Left ventricle myocardium inferior (tissue), 1 donor: ENCODE measurements around the gene PJA2. TPM values are rescaled to one million over a fixed set of nuclear protein-coding genes. Genes with fewer than 3 reads are reported as not detected.

Source experiments
- DNase-seq: peaks from one replicate; pipeline ENCODE4 v3.0.0-alpha.2; 2020
- H3K27ac ChIP-seq: fragments of 200-600 bp; replicated peaks from 2 replicates; pipeline ENCODE4 v1.8.0; 2021
- H3K27me3 ChIP-seq: fragments of 200-600 bp; 2 replicates; pipeline ENCODE4 v1.8.0; 2021; ENCODE audit warnings: low read depth
- H3K36me3 ChIP-seq: fragments of 200-600 bp; 2 replicates; pipeline ENCODE4 v1.8.0; 2021
- H3K4me1 ChIP-seq: fragments of 200-600 bp; 2 replicates; pipeline ENCODE4 v1.8.0; 2021
- H3K4me3 ChIP-seq: fragments of 200-600 bp; 2 replicates; pipeline ENCODE4 v1.8.0; 2021; ENCODE audit warnings: mild to moderate bottlenecking, moderate library complexity
- H3K9me3 ChIP-seq: fragments of 200-600 bp; replicated peaks from 2 replicates; pipeline ENCODE4 v1.8.0; 2021
- intact Hi-C: fragments of 100-400 bp; cut with micrococcal nuclease; formaldehyde crosslinking; loops from one replicate; pipeline ENCODE4 v1.11.0; 2022
- total RNA-seq: library from RNA; stranded (reverse); fragmentation: NEBNext Ultra II Directional; extraction: Animal tissue kit (Norgen Biotek cat#: 25700); gene quantifications from one replicate; pipeline ENCODE4 v1.2.1, GENCODE V29; 2021
- TF ChIP-seq, protein P1 (sequence below): fragments of 200-600 bp; IDR thresholded peaks from 2 replicates; pipeline ENCODE4 v1.8.0; 2021; ENCODE audit warnings: antibody characterized with exemption, mild to moderate bottlenecking, borderline replicate concordance
- donor health status: DM: no; HTN: yes; CAD: no; lungs with severe emphysema.

PJA2 gene
- total RNA-seq, 1 donor from 2014 or later, result 77.5 TPM

DNA sequence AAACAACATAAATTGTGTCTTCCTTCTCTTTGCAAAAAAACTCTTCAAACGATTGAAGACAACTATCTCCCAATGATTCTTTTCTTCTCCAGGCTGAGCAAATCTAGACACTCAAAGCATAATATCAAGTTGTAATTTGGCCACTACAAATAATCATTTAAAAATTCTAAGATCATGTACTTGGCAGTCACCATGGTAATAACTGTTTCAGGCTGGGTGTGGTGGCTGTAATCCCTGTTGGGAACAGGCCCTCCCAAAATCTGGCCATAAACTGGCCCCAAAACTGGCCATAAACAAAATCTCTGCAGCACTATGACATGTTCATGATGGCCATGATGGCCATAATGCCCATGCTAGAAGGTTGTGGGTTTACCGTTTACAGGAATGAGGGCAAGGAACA, 52.0 kb downstream of the PJA2 start:
- Histone ChIP-seq H3K4me3 (no peak overlapping the region), H3K27ac (no peak overlapping the region), H3K9me3 (no peaks in the 10 kb centered on the region), H3K36me3 (peaks cover 42% of the 10 kb centered on the region), H3K4me1 (peaks cover 12% of the 10 kb centered on the region), H3K27me3 (no peaks in the 10 kb centered on the region)
- TF ChIP-seq, protein P1, sequence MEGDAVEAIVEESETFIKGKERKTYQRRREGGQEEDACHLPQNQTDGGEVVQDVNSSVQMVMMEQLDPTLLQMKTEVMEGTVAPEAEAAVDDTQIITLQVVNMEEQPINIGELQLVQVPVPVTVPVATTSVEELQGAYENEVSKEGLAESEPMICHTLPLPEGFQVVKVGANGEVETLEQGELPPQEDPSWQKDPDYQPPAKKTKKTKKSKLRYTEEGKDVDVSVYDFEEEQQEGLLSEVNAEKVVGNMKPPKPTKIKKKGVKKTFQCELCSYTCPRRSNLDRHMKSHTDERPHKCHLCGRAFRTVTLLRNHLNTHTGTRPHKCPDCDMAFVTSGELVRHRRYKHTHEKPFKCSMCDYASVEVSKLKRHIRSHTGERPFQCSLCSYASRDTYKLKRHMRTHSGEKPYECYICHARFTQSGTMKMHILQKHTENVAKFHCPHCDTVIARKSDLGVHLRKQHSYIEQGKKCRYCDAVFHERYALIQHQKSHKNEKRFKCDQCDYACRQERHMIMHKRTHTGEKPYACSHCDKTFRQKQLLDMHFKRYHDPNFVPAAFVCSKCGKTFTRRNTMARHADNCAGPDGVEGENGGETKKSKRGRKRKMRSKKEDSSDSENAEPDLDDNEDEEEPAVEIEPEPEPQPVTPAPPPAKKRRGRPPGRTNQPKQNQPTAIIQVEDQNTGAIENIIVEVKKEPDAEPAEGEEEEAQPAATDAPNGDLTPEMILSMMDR, result no peak
- intact Hi-C loops, result no loop called here
- DNase-seq, result no peak

DNA sequence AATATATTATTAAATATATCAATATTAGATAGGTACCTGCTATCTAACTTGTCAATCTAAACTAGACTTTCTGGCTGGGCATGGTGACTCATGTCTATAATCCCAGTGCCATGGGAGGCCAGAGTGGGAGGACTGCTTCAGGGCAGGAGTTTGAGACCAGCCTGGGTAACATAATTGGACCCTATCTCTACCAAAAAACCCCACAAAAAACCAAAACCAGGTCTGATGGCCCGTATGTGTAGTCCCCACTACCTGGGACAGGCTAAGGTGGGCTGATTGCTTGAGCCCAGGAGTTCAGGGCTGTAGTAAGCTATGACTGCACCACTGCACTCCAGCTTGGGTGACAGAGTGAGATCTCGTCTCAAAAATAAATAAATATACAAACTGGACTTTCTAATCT, 55.0 kb downstream of the PJA2 start:
- no peaks in the 10 kb centered on the region for H3K9me3 ChIP-seq
- peaks cover 16% of the 10 kb centered on the region for H3K36me3 ChIP-seq
- no peaks in the 10 kb centered on the region for H3K27me3 ChIP-seq
- TF ChIP-seq, protein P1, result no peak
- H3K4me3 ChIP-seq, result no peak overlapping the region
- intact Hi-C loops, result no loop called here
- no peak overlapping the region for H3K27ac ChIP-seq
- DNase-seq, result no peak
- peaks cover 19% of the 10 kb centered on the region for H3K4me1 ChIP-seq

DNA sequence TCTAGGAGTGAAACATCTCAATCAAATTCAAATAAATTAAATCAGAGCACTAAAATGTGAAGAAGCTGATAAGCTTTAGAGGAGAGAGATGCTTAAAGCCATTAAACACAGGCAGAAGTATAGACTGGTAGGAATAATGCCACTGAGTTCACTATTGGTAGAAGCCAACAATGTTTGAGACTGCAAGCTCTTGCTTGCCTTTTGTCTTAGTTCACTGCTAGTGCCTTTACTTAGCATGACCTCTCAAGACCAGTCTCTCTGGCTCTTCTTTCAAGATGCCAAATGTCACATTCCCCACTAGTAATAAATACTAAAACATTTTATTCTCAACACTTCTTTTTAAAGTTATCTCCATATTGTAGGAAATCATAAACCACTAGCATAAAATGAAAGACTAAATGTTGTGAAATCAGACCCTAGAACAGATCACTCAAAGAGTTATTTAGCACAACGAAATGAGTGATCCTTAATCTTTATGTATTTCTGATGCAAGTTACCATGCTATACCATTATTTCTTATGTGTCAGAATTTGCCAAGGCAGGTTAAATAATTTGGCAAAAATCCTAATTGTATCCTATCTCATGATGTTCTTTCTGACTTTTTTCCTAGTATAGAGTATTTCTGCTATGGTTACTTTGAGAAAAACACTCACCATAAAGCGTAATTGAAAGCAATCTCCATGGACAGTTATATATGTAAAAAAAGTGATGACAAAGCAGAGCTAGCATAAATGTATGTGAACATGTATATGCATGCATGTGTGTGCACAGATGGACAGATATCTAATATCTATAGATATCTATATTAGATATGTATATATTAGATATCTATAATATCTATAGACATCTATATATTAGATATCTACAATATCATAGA, 57.5 kb downstream of the PJA2 start:
- intact Hi-C loops, result no loop called here
- no peaks in the 10 kb centered on the region for H3K27me3 ChIP-seq
- H3K36me3 ChIP-seq, result peaks cover 12% of the 10 kb centered on the region
- H3K4me3 ChIP-seq, result no peak overlapping the region
- TF ChIP-seq, protein P1, result no peak
- H3K27ac ChIP-seq, result no peak overlapping the region
- H3K4me1 ChIP-seq, result peaks cover 38% of the 10 kb centered on the region
- DNase-seq, result no peak
- no peaks in the 10 kb centered on the region for H3K9me3 ChIP-seq

DNA sequence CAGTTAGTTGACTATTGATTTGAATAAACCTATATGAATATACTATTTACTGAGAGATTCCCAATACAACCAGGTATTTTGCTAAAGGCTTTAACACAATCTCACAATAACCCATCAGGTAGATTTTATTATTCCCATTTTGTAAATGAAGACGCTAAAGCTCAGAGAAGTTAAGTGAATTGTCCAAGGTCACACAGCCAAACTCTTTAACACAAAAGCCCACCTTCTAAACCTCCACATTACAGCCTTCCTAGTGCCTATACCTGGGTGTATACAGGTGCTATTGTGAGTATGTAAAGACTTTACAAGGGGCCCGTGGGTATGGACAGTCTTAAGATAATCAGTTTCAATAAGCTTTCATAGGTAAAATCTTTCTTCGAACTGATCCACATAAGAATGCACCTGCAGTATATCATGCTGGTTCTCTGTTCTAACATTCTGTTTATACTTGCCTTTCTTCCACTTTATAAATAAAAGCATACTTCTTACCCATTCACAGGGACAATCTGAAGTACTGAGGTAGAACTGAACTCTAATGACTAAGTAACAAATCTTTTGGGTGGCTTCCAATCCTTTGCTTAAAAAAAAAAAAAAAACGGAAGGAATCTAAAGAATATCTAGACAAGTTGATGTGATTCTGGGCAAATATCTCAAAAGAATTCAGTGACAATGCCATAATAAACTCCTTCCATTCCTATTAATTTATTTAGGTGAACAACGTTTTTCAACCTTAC, 59.1 kb downstream of the PJA2 start:
- no peaks in the 10 kb centered on the region for H3K9me3 ChIP-seq
- DNase-seq, result no peak
- peaks cover 45% of the 10 kb centered on the region for H3K4me1 ChIP-seq
- peaks cover 17% of the 10 kb centered on the region for H3K36me3 ChIP-seq
- no peaks in the 10 kb centered on the region for H3K27me3 ChIP-seq
- intact Hi-C loops, result no loop called here
- no peak overlapping the region for H3K4me3 ChIP-seq
- TF ChIP-seq, protein P1, result no peak
- no peak overlapping the region for H3K27ac ChIP-seq

DNA sequence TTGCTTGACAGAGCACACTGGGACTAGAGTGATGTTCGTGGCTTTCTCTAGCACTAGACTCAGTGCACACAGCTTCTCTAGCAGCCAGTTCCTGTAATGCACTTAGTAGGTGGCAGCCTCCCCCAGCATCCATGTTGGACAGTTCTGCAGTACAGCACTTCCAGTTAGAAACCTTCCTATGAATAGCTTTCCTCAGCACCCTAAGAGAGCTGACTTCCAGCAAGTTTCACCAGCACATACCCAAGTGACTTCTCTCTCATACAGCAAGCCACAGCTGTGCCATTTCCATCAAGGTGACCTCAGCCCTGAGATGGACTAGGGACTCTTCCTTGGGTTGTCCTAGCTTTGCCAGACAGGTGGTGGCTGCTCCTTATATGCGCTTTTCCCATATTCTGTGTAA, 60.4 kb downstream of the PJA2 start:
- intact Hi-C loops, result no loop called here
- Histone ChIP-seq H3K27ac (no peak overlapping the region), H3K36me3 (peaks cover 18% of the 10 kb centered on the region)

More for the DNA sequence above, 60.4 kb downstream of the PJA2 start:
- Histone ChIP-seq H3K9me3 (no peaks in the 10 kb centered on the region), H3K27me3 (no peaks in the 10 kb centered on the region), H3K4me1 (peaks cover 46% of the 10 kb centered on the region), H3K4me3 (no peak overlapping the region)
- DNase-seq, result no peak
- TF ChIP-seq, protein P1, result no peak
